ENCODE results near the gene GBP7.
"Not testable (repeated sequence)": the region's sequence is repeated elsewhere in the genome, so short reads cannot be mapped to it uniquely, and the experiment has no call there.

The GBP7 gene

GRCh38 chr1:89175601-89176256, at the start of gene GBP7:
Gene GBP7 (minus strand): TSS chr1:89176003. CDS start chr1:89171935, 4,068 bp downstream.
- no peak for DNase-seq

GRCh38 chr1:89221341-89221740, 45.5 kb upstream of the GBP7 start:
- no peak for DNase-seq

- not testable (repeated sequence) for DNase-seq
Measured at GRCh38 chr1:89219851-89220250, 44.0 kb upstream of the GBP7 start.

- not testable (repeated sequence) for DNase-seq
Measured at GRCh38 chr1:89218941-89219340, 43.1 kb upstream of the GBP7 start.

- no peak for DNase-seq
Measured at GRCh38 chr1:89213347-89213746, 37.5 kb upstream of the GBP7 start.

GRCh38 chr1:89211035-89211634, 35.3 kb upstream of the GBP7 start:
- no peak for DNase-seq

GRCh38 chr1:89206373-89206772, 30.6 kb upstream of the GBP7 start:
- DNase-seq, result no peak

GRCh38 chr1:89203166-89203565, 27.4 kb upstream of the GBP7 start:
- no peak for DNase-seq

GRCh38 chr1:89201106-89201794, 25.4 kb upstream of the GBP7 start:
- no peak for DNase-seq

- DNase-seq, result no peak
Measured at GRCh38 chr1:89200663-89201062, 24.9 kb upstream of the GBP7 start.

- no peak for DNase-seq
Measured at GRCh38 chr1:89199525-89200031, 23.8 kb upstream of the GBP7 start.

- peak; percentile 52 for DNase-seq
Measured at GRCh38 chr1:89198491-89199072, 22.8 kb upstream of the GBP7 start, which contains the start of gene GBP4. Gene GBP4 (minus strand): TSS chr1:89198942. CDS start chr1:89198834, 108 bp downstream.

GRCh38 chr1:89198081-89198480, 22.3 kb upstream of the GBP7 start:
- DNase-seq, result peak; percentile 15

GRCh38 chr1:89195476-89195875, 19.7 kb upstream of the GBP7 start:
- DNase-seq, result no peak

GRCh38 chr1:89191314-89191713, 15.5 kb upstream of the GBP7 start:
- DNase-seq, result no peak

- no peak for DNase-seq
Measured at GRCh38 chr1:89190017-89190416, 14.2 kb upstream of the GBP7 start.

- DNase-seq, result no peak
Measured at GRCh38 chr1:89179343-89179742, 3.5 kb upstream of the GBP7 start.

GRCh38 chr1:89176971-89177370, 1.2 kb upstream of the GBP7 start:
- DNase-seq, result no peak

- no peak for DNase-seq
Measured at GRCh38 chr1:89174491-89174890, 1.3 kb downstream of the GBP7 start.

- no peak for DNase-seq
Measured at GRCh38 chr1:89172468-89173143, 3.2 kb downstream of the GBP7 start.

GRCh38 chr1:89171067-89171438, 4.8 kb downstream of the GBP7 start:
- DNase-seq, result no peak

- DNase-seq, result no peak
Measured at GRCh38 chr1:89170170-89171066, 5.4 kb downstream of the GBP7 start.
